Retinal pigment epithelial cell (primary cell): ENCODE data around the gene TSPEAR.

Source experiments
- DNase-seq: peaks from one replicate; pipeline ENCODE4 v3.0.0-alpha.2; 2010; ENCODE audit warnings: low read depth
- H3K4me3 ChIP-seq: 2 replicates; pipeline ENCODE4 v1.5.1; 2011; ENCODE audit warnings: mild to moderate bottlenecking, low read length, control low read depth, moderate library complexity
- CTCF ChIP-seq: conservative IDR thresholded peaks from 2 replicates; pipeline ENCODE4 v1.5.1; 2011; ENCODE audit warnings: low read depth, low read length, control low read depth, inconsistent platforms

The TSPEAR gene

DNA sequence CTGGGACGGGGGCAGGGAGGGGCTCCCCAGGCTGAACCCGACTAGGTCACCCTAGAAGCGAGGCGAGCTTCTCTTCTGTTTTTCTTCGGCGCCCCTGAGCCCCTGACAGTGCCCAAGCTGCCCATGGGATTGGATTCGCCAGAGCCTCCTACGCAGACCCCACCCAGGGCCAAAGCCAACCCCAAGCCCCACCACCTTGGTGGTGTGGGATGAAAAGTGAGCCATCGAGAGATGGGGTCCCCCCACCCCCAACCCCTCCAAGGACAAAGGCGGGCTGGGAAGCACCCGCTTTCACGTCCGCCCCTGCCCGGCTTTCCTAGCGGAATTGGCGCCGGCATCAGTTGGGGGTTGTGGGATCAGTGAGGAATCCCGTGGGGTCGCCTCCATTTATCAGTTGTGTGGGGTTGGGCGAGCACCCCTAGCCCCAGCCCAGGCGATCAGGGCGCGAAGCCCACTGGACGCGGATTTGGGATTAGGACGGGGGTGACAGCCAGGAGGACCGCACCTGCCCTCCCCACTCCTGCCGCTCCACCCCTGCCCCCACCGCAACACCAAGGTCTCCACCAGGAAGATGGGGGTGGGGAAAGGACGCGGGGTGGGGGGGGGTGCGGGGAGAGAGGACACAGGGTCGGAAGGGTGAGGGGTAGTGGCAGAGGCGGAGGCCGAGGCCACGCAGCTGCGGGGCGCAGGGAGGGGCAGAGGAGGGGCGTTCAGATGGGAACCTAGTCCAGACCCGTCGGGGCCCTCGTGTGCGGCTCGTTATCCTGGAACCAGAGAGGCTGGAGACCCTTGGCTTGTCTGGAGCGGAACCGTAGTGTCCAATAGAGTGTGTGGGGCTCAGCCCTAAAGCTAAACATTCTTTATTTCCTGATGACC lies 4.4 kb downstream of the TSPEAR start:
- H3K4me3 ChIP-seq: no peak overlapping the region
- TF ChIP-seq CTCF: no peak
- no peak for DNase-seq

GRCh38 chr21:44706026-44706705 lies 5.2 kb downstream of the TSPEAR start:
- TF ChIP-seq CTCF: no peak
- no peak overlapping the region for H3K4me3 ChIP-seq
- no peak for DNase-seq

DNA sequence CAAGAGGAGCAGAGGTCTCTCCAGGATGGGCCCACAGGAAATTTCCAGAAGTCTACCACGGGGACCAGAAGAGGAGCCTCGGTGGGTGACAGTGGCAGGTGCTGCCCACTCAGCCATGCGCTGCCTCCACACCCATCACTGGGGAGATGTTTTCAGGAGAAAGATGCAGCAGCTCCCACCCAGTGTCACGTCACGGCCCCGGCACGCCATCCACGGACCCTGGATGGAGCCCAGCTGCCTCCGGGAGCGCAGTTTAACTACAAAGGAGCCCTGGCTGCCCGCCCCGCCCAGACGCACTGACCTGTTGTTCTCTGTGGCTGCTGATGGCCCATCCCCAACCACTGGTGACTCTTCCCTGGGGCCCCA lies 6.8 kb downstream of the TSPEAR start:
- DNase-seq: no peak
- no peak overlapping the region for H3K4me3 ChIP-seq
- TF ChIP-seq CTCF: no peak

GRCh38 chr21:44703731-44704635 lies 7.4 kb downstream of the TSPEAR start:
- no peak for DNase-seq
- no peak overlapping the region for H3K4me3 ChIP-seq
- TF ChIP-seq CTCF: no peak

- TF ChIP-seq CTCF: no peak
- DNase-seq: no peak
- no peak overlapping the region for H3K4me3 ChIP-seq
Measured at GRCh38 chr21:44702973-44703730, 8.2 kb downstream of the TSPEAR start.
